GM08714 (cell line): ENCODE results near the gene ATP4A.

Experiments
- H3K4me3 ChIP-seq: fragments of 200-500 bp; sonication (Bioruptor generic); 2 replicates; pipeline ENCODE4 v1.5.1; 2014; ENCODE audit warnings: mild to moderate bottlenecking, low read length, inconsistent platforms
- ZNF274 ChIP-seq: IDR thresholded peaks from 2 replicates; pipeline ENCODE4 v1.6.1; 2012; ENCODE audit warnings: mild to moderate bottlenecking, low read depth, low read length

Gene ATP4A

DNA sequence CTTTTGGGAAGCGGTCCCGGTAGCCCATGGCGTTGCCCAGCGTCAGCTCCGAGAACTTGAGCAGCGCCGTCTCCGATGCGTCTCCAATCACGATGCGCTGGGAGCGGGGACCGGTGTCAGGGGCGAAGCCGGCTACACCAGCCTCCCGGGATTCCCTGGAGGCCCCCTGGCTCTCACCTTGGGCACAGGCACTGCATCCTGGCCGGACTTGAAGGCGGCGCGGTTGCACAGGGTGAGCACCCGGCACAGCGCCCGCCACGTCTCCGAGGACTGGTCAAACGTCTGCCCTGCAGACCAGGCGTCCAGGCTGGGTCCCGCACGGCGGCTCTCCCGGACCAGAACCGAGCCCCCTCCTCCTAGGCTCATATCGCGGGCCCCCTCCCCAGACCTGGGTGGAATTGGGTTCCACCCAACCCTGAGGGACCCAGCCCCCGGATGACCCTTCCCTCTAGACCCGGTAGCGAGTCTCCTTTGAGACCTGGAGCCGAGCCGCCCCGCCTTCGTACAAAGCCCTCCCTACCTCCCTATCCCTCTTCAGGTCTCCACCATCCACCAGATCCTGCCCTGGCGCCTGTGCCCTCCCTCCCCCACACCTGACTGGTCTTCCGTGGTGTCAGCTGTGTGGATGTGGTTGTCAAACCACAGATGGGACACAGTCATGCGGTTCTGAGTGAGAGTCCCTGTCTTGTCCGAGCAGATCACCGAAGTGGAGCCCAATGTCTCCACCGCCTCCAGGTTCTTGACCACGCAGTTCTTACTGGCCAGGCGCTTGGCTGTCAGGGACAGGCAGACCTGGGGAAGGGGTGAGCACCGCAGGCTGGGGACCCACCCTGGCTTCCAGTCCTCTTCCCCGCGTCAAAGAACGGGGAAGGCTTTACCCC is 4.8 kb downstream of the ATP4A start:
- no peak overlapping the region; the same call in 1 of the 2 replicates for H3K4me3 ChIP-seq

DNA sequence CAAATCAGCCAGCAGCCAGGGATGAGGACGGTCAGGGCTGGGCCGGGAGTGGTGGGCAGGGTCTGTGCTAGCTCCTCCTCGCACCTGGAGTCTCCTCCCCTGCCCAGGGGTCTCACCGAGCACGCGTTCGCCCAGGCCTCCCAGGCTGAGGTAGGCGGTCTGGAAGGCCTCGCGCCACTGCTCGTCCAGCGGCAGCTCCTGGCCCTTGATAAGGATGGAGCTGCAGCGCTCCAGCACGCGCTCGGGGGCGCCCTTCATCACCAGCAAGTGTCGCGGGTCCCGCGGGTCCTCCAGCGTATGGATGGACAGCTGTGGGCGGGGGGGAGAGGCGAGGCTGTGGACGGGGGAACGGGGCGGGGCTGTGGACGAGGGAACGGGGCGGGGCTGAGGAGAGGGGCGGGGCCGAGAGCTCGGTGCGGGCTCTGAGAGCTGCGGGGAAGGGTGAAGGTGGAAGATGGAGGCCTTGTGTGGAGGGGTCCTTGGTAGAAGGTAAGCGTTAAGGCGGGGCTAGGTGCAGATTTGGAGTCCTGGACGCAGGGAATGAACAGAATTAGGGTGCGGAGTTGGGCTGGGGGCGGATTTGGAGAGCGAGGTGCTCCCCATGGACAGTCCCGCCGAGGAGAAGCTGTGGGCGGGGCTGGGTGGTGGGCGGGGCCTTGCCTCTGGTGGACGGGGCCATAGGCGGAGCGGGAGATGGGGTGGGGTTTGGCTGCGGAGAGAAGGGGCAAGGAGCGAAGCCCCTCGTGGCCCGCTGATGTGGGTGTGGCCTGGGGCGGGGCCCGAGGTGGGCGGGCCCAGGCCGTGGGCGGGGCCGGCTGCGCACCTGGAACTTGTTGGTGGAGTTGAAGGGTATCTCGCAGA is 5.7 kb downstream of the ATP4A start:
- no peak for TF ChIP-seq ZNF274
- peak overlapping the region; percentile 29; the same call in 1 of the 2 replicates for H3K4me3 ChIP-seq

More for the DNA sequence above, 4.8 kb downstream of the ATP4A start:
- no peak for TF ChIP-seq ZNF274

GRCh38 chr19:35556846-35557538 is 6.5 kb downstream of the ATP4A start:
- TF ChIP-seq ZNF274 = no peak
- no peak overlapping the region for H3K4me3 ChIP-seq

GRCh38 chr19:35556025-35556590 is 7.3 kb downstream of the ATP4A start:
- TF ChIP-seq ZNF274 = no peak
- no peak overlapping the region for H3K4me3 ChIP-seq

GRCh38 chr19:35555301-35556005 is 8.0 kb downstream of the ATP4A start:
- no peak overlapping the region for H3K4me3 ChIP-seq
- TF ChIP-seq ZNF274 = no peak

- H3K4me3 ChIP-seq = no peak overlapping the region
- no peak for TF ChIP-seq ZNF274
These were observed 9.4 kb downstream of the ATP4A start for GRCh38 chr19:35554076-35554475.

DNA sequence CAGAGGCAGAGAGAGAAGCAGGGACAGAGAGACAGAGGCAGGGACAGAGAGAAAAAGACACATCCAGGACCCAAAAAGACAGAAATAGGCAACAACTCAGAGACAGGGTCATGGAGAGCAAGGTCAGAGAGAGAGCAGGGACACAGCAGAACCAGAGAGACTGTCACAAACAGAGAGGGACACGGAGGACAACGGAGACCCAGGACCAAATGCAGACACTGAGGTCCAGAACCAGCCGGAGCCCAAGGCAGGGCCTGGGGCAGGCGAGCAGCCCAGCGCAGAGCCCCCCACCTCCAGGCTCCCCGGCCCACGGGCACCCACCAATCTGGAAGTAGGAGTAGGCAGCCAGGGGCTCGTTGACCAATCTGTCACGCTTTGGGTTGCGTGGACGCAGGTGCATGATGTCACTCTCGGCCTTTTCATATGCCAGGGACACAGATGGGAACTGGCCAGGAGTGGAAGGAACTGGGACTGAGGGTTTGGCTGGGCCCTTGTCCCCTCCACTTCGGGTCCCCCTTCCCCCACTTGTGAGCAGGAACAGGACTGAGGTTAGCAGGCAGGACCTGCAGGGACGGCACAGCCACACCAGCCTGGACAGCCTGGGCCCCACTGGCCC is 10.0 kb downstream of the ATP4A start:
- no peak overlapping the region for H3K4me3 ChIP-seq
- TF ChIP-seq ZNF274 = no peak

DNA sequence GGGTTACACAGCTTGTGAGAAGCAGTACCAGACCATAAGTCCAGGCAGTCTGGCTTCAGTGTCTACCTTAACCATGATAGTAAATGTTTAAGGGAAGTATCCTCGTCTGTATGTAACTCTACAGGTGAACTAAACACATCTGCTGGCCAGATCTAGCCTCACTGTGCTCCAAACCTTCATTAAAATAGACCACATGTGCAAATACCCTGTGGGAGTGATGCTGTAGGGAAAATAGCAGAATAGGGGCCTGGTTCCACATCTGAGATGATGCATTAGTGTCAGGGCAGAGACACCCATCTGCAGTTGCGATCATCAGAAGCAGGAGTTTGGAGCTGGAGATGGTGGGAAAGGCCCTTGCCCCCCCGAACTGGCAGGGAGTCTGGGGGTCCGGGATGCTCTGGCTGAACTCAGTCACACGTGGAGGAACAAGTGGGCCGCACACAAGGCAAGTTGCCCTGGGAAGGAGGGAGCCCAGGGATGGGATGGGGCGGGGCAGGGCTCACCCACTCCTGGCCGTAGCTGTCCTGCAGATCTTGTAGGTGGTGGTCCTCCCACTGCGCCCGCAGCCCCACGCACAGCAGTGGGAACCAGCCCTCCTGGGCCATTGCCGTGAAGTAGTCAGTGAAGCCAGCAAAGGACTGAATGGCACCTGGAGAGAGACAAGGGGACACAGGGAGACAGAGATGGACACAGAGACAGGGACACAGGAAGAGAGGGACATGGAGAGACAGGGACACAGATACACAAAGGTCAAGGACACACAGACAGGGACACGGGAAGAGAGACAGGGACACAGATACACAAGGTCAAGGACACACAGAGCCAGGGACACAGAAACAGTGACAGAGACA is 10.7 kb downstream of the ATP4A start:
- H3K4me3 ChIP-seq = no peak overlapping the region
- no peak for TF ChIP-seq ZNF274

DNA sequence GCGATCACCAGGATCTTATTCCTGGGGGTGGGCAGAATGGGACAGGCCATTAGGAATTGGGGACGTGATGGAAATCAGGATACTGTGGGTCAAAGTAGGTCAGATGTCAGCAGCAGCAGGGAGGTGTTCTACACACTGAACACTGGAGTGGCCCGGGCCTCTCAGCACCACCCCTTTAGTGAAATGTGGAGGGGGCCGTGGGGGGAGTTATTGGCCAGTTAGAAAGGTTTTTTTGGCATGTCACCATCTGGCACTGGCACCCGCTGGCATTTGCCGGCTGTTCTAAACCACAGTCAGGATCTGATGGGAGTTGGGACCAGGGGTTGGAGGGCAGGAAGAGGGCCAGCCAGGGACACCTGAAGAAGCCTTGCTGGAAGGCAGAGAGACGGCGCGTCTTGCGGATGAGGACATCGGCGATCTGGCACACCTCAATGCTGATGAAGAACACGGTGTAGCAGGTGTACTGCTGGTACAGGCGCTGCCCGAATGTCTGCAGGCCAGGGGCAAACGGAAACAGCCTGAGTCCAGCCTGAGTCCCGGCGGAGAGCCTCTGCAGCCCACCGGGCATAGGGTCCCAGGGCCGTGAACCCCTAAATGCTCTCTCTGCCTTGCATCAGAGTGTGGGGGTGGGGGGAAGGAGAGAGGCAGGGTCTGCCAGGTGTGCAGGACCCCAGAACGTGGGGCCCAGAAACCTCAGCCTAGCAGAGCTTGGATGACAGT is 12.2 kb downstream of the ATP4A start:
- H3K4me3 ChIP-seq = no peak overlapping the region
- TF ChIP-seq ZNF274 = no peak

DNA sequence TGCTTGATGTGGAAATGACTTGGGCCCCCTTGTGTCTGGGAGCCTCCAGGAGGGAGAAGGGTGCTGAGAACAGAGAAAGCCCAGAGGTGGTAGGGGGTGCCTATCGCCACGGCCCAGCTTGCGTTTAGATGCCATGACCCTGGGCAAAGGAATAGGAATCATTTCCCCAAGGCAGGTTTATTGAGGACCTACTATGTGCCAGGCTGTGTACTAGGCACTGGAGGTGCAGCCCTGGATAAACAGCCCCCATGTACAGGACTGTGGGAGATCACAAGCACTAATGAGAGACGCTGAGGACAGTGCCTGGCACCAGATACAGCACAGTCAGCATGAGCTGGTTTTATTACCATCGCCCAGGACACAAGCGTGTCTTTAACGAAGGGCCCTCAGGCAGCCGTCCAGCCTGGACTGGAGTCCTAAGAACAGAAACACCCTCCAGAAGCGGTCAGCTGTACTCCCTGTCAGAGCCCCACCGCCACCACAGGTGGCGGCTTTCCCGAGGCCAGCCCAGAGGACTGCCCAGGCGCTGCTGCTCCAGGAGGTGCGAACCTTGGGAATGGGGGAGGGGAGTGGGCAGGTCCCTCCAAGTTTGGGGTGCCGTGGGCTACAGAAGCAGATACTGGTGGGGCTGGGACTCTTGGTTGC is 13.5 kb downstream of the ATP4A start:
- TF ChIP-seq ZNF274 = no peak
- H3K4me3 ChIP-seq = no peak overlapping the region

DNA sequence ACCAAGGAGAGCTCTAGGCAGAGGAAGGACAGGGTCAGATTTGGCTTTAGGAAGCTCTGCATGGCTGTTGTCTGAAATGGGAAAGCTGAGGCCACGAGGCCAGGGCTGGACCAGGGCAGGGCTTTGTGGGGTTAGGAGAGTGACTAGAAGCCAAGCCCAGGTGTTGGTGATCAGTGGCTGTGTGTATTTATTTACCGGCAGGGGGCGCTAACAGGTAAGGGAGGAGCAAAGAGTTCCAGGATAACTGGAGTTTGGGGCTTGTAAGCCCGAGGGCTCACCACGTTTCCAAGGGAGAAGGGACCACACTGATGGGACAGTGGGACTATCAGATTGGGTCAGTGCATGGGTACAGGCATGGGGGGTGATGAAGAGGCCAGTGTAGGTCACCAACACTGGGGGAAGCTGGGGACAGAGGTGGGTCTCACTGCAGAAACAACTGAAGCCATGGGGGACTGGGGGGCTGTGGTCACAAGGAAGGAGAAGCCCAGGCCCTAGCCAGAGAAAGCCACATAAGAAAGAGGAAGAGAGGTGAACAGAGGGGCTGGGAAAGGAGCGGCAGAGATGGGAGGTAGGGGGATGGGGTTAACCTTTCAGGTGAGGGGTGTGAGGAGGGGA is 14.2 kb downstream of the ATP4A start:
- no peak overlapping the region for H3K4me3 ChIP-seq
- no peak for TF ChIP-seq ZNF274
